ENCODE measurements around the gene CFTR. TPM values are rescaled to one million over a fixed set of nuclear protein-coding genes. Genes with fewer than 3 reads are reported as not detected.
"Not testable (repeated sequence)": the region's sequence is repeated elsewhere in the genome, so short reads cannot be mapped to it uniquely, and the experiment has no call there.

CFTR gene
- total RNA-seq, 2 donors from 2014 or later: 121 to 127 TPM

DNA sequence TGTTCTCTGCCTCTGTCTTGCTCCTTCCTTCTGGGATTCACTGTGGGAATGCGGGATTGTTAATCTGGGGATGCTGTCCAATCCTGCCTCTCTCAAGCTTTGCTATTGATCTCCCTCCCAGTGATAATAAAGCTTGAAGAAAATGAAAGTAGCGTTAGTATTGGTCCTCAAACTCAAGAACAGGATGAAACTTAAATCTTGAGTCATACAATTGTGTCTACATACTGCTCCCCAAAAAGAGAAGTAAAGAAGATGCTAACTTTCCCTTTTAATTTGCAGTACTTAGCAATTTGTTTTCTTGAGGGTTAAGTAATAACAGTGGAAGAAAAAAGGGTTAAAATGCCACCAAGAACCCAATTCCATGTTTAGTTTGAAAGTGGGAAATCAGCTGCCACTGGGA is 13.6 kb downstream of the CFTR start:
- H3K27ac ChIP-seq: no peak overlapping the region
- H3K9me3 ChIP-seq: no peaks in the 10 kb centered on the region
- TF ChIP-seq, protein P1, sequence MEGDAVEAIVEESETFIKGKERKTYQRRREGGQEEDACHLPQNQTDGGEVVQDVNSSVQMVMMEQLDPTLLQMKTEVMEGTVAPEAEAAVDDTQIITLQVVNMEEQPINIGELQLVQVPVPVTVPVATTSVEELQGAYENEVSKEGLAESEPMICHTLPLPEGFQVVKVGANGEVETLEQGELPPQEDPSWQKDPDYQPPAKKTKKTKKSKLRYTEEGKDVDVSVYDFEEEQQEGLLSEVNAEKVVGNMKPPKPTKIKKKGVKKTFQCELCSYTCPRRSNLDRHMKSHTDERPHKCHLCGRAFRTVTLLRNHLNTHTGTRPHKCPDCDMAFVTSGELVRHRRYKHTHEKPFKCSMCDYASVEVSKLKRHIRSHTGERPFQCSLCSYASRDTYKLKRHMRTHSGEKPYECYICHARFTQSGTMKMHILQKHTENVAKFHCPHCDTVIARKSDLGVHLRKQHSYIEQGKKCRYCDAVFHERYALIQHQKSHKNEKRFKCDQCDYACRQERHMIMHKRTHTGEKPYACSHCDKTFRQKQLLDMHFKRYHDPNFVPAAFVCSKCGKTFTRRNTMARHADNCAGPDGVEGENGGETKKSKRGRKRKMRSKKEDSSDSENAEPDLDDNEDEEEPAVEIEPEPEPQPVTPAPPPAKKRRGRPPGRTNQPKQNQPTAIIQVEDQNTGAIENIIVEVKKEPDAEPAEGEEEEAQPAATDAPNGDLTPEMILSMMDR (IDR thresholded peaks at IDR 0.05): no peak
- peaks cover 3% of the 10 kb centered on the region for H3K4me1 ChIP-seq
- H3K4me3 ChIP-seq: no peak overlapping the region
- intact Hi-C loops (cut with DNase I): no loop called here
- no peak overlapping the region for H3K9ac ChIP-seq (ENCODE audit: low read depth in 2 of 2, low read length in 2 of 2)
- H3K27me3 ChIP-seq: no peaks in the 10 kb centered on the region
- no peak for DNase-seq
- no peaks in the 10 kb centered on the region for H3K36me3 ChIP-seq

DNA sequence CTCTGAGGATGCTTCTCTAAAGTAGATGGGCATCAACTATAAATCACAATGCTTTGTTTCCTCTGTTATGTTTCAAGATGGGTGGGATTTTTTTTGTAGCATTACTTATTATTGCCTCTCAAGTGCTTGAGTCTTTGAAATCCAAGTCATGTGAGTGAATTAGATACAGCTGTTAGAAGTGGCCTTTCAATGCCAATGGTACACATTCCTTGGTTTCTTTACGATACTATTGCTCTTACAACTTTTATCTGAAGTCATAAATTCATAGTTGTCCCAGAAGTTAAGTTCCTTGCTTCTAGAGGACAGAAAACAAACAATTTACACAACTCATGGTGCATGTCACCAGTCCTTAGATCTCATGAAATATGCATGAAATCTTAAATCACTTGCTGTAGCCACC is 15.5 kb downstream of the CFTR start:
- Histone ChIP-seq H3K27me3 (no peaks in the 10 kb centered on the region), H3K9ac (ENCODE audit: low read depth in 2 of 2, low read length in 2 of 2) (no peak overlapping the region), H3K9me3 (no peaks in the 10 kb centered on the region), H3K4me1 (peaks cover 3% of the 10 kb centered on the region), H3K27ac (no peak overlapping the region), H3K4me3 (no peak overlapping the region), H3K36me3 (no peaks in the 10 kb centered on the region)
- TF ChIP-seq, protein P1 (IDR thresholded peaks at IDR 0.05): no peak
- intact Hi-C loops (cut with DNase I): no loop called here
- no peak for DNase-seq

DNA sequence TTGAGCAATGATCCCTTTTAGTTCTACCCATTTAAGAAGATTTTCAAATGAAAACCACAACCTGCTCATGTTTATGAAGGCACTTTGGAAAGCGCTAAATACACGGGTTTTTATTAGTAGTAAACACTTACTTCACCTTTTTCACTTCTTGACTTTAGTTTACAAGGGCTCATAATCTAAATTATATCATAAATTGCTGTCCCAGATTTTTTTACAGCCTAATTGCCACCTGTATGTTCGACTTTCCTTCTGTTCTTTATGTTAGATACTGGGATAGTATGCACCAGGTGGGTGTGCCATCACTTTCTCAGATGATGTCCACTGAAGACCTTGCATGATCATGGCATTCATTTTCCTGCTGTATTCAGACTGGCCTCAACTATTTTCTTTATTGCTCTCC is 22.5 kb downstream of the CFTR start:
- no peaks in the 10 kb centered on the region for H3K27me3 ChIP-seq
- H3K4me1 ChIP-seq: no peaks in the 10 kb centered on the region
- no peaks in the 10 kb centered on the region for H3K36me3 ChIP-seq
- no peak for DNase-seq
- H3K4me3 ChIP-seq: no peak overlapping the region
- H3K9me3 ChIP-seq: no peaks in the 10 kb centered on the region
- TF ChIP-seq, protein P1 (IDR thresholded peaks at IDR 0.05): no peak
- intact Hi-C loops (cut with DNase I): no loop called here
- H3K27ac ChIP-seq: no peak overlapping the region
- H3K9ac ChIP-seq (ENCODE audit: low read depth in 2 of 2, low read length in 2 of 2): no peak overlapping the region

DNA sequence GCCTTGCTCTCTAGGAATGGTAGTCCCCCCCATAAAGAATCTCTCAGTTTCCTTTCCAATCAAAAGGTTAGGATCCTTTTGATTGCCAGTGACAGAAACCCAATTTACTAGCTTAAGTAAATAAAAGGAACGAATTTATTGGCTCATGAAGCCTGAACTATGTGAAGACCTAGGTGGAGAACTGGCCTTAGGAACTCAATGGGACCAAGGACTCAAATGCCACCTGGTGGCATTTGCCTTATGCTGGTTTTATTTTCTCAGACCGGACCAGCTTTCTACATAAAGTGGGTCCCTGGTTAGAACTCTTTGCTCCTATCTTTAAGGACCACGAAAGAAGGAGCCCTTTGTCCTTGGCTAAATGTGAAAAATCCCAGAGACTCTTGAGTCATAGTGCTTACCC is 25.4 kb downstream of the CFTR start:
- intact Hi-C loops (cut with DNase I): no loop called here
- DNase-seq: no peak
- Histone ChIP-seq H3K36me3 (no peaks in the 10 kb centered on the region), H3K27me3 (no peaks in the 10 kb centered on the region), H3K9ac (ENCODE audit: low read depth in 2 of 2, low read length in 2 of 2) (no peak overlapping the region), H3K9me3 (no peaks in the 10 kb centered on the region), H3K27ac (no peak overlapping the region), H3K4me3 (no peak overlapping the region), H3K4me1 (no peaks in the 10 kb centered on the region)
- TF ChIP-seq, protein P1 (IDR thresholded peaks at IDR 0.05): no peak

DNA sequence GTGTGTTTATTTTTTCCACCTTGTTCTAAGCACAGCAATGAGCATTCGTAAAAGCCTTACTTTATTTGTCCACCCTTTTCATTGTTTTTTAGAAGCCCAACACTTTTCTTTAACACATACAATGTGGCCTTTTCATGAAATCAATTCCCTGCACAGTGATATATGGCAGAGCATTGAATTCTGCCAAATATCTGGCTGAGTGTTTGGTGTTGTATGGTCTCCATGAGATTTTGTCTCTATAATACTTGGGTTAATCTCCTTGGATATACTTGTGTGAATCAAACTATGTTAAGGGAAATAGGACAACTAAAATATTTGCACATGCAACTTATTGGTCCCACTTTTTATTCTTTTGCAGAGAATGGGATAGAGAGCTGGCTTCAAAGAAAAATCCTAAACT is 28.9 kb downstream of the CFTR start:
- Histone ChIP-seq H3K4me3 (no peak overlapping the region), H3K4me1 (no peaks in the 10 kb centered on the region), H3K36me3 (no peaks in the 10 kb centered on the region), H3K9ac (ENCODE audit: low read depth in 2 of 2, low read length in 2 of 2) (no peak overlapping the region), H3K27me3 (no peaks in the 10 kb centered on the region), H3K27ac (no peak overlapping the region), H3K9me3 (no peaks in the 10 kb centered on the region)
- no peak for DNase-seq
- TF ChIP-seq, protein P1 (IDR thresholded peaks at IDR 0.05): no peak
- intact Hi-C loops (cut with DNase I): no loop called here

DNA sequence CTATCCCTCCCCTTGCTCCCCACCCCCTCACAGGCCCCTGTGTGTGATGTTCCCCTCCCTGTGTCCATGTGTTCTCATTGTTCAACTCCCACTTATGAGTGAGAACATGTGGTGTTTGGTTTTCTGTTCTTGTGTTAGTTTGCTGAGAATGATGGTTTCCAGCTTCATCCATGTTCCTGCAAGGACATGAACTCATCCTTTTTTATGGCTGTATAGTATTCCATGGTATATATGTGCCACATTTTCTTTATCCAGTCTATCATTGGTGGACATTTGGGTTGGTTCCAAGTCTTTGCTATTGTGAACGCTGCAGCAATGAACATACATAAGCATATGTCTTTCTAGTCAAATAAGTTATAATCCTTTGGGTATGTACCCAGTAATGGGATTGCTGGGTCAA is 37.4 kb downstream of the CFTR start:
- H3K4me3 ChIP-seq; H3K9me3 ChIP-seq; intact Hi-C loops (cut with DNase I); DNase-seq; H3K27ac ChIP-seq; H3K27me3 ChIP-seq; H3K4me1 ChIP-seq; H3K9ac ChIP-seq (ENCODE audit: low read depth in 2 of 2, low read length in 2 of 2); H3K36me3 ChIP-seq: not testable (repeated sequence)

All from colonic mucosa (tissue), 4 donors.